SJSA1 (cell line): ENCODE measurements around the gene LIME1. TPM values are rescaled to one million over a fixed set of nuclear protein-coding genes. Genes with fewer than 3 reads are reported as not detected.

Experiments used
- DNase-seq, 2 experiments: peaks; one replicate each; pipeline ENCODE4 v3.0.0-alpha.2; 2015 to 2020; ENCODE audit warnings: low spot score in 2 of 2, low read depth in 1 of 2
- H3K27ac ChIP-seq: fragments of 250-450 bp; sonication (Bioruptor Pico); 2 replicates; pipeline ENCODE4 v1.5.1; 2020; ENCODE audit warnings: mild to moderate bottlenecking, moderate library complexity
- H3K27me3 ChIP-seq: fragments of 250-450 bp; sonication (Bioruptor Pico); replicated peaks from 2 replicates; pipeline ENCODE4 v1.5.1; 2020; ENCODE audit warnings: mild to moderate bottlenecking, moderate library complexity
- H3K36me3 ChIP-seq: fragments of 250-450 bp; sonication (Bioruptor Pico); 2 replicates; pipeline ENCODE4 v1.5.1; 2020; ENCODE audit warnings: mild to moderate bottlenecking
- H3K4me1 ChIP-seq: fragments of 250-450 bp; sonication (Bioruptor Pico); replicated peaks from 2 replicates; pipeline ENCODE4 v1.6.1; 2021; ENCODE audit warnings: mild to moderate bottlenecking
- H3K4me3 ChIP-seq: fragments of 250-450 bp; sonication (Bioruptor Pico); 2 replicates; pipeline ENCODE4 v1.5.1; 2020; ENCODE audit warnings: mild to moderate bottlenecking
- H3K9me3 ChIP-seq: fragments of 250-450 bp; sonication (Bioruptor Pico); replicated peaks from 2 replicates; pipeline ENCODE4 v1.5.1; 2020; ENCODE audit warnings: mild to moderate bottlenecking
- total RNA-seq: library from RNA; depleted of rRNA; stranded (reverse); fragments of >200 nt; shearing (Covaris generic); gene quantifications from 2 replicates; pipeline ENCODE4 v1.2.3, GENCODE V29; 2014

LIME1 gene
- total RNA-seq, 1 experiment from 2014 or later = 10.2 TPM

GRCh38 chr20:63741676-63742380 lies 5.4 kb downstream of the LIME1 start:
- Histone ChIP-seq H3K27me3 (no peaks in the 10 kb centered on the region), H3K36me3 (peaks cover 49% of the 10 kb centered on the region), H3K4me1 (peaks cover 15% of the 10 kb centered on the region), H3K27ac (no peak overlapping the region), H3K9me3 (0 out of 2 replicates have a peak, but pooled peaks cover 2% of the 10 kb centered on the region), H3K4me3 (no peak overlapping the region; the same call in 1 of the 2 replicates)
- peak in 1 of 2 experiments; percentile 47 for DNase-seq

- H3K36me3 ChIP-seq = peaks cover 47% of the 10 kb centered on the region
- DNase-seq = peak in 1 of 2 experiments; percentile 39
These were observed 6.0 kb downstream of the LIME1 start for GRCh38 chr20:63742381-63743024.

GRCh38 chr20:63743210-63743970 lies 6.9 kb downstream of the LIME1 start:
- no peaks in the 10 kb centered on the region for H3K27me3 ChIP-seq
- peaks cover 15% of the 10 kb centered on the region for H3K4me1 ChIP-seq
- H3K9me3 ChIP-seq = 0 out of 2 replicates have a peak, but pooled peaks cover 2% of the 10 kb centered on the region
- peaks cover 43% of the 10 kb centered on the region for H3K36me3 ChIP-seq
- H3K27ac ChIP-seq = no peak overlapping the region
- no peak for DNase-seq
- H3K4me3 ChIP-seq = no peak overlapping the region

More at GRCh38 chr20:63742381-63743024, 6.0 kb downstream of the LIME1 start:
- Histone ChIP-seq H3K4me1 (peaks cover 15% of the 10 kb centered on the region), H3K4me3 (no peak overlapping the region), H3K27me3 (no peaks in the 10 kb centered on the region), H3K27ac (no peak overlapping the region), H3K9me3 (0 out of 2 replicates have a peak, but pooled peaks cover 2% of the 10 kb centered on the region)

GRCh38 chr20:63744158-63744557 lies 7.7 kb downstream of the LIME1 start:
- no peak for DNase-seq
- Histone ChIP-seq H3K9me3 (0 out of 2 replicates have a peak, but pooled peaks cover 2% of the 10 kb centered on the region), H3K27me3 (no peaks in the 10 kb centered on the region), H3K27ac (no peak overlapping the region), H3K36me3 (peaks cover 36% of the 10 kb centered on the region), H3K4me1 (peaks cover 12% of the 10 kb centered on the region), H3K4me3 (no peak overlapping the region)

GRCh38 chr20:63744574-63745423 lies 8.3 kb downstream of the LIME1 start:
- peaks cover 35% of the 10 kb centered on the region for H3K36me3 ChIP-seq
- no peak overlapping the region for H3K27ac ChIP-seq

GRCh38 chr20:63745424-63745805 lies 9.0 kb downstream of the LIME1 start:
- H3K27me3 ChIP-seq = no peaks in the 10 kb centered on the region

More at GRCh38 chr20:63744574-63745423, 8.3 kb downstream of the LIME1 start:
- no peaks in the 10 kb centered on the region for H3K27me3 ChIP-seq
- DNase-seq = peak in 1 of 2 experiments; percentile 41
- H3K4me1 ChIP-seq = peaks cover 9% of the 10 kb centered on the region
- H3K9me3 ChIP-seq = no peaks in the 10 kb centered on the region
- H3K4me3 ChIP-seq = no peak overlapping the region

GRCh38 chr20:63745961-63746731 lies 9.7 kb downstream of the LIME1 start:
- no peaks in the 10 kb centered on the region for H3K9me3 ChIP-seq
- H3K36me3 ChIP-seq = peaks cover 26% of the 10 kb centered on the region
- peak in 1 of 2 experiments; percentile 46 for DNase-seq
- H3K4me1 ChIP-seq = peaks cover 5% of the 10 kb centered on the region
- no peaks in the 10 kb centered on the region for H3K27me3 ChIP-seq
- no peak overlapping the region for H3K4me3 ChIP-seq
- no peak overlapping the region for H3K27ac ChIP-seq

More at GRCh38 chr20:63745424-63745805, 9.0 kb downstream of the LIME1 start:
- Histone ChIP-seq H3K4me3 (no peak overlapping the region), H3K36me3 (peaks cover 32% of the 10 kb centered on the region), H3K27ac (no peak overlapping the region), H3K9me3 (no peaks in the 10 kb centered on the region), H3K4me1 (peaks cover 9% of the 10 kb centered on the region)
- DNase-seq = peak in 1 of 2 experiments; percentile 41

GRCh38 chr20:63746751-63747315 lies 10.4 kb downstream of the LIME1 start:
- Histone ChIP-seq H3K9me3 (no peaks in the 10 kb centered on the region), H3K4me1 (no peaks in the 10 kb centered on the region), H3K4me3 (no peak overlapping the region), H3K27me3 (no peaks in the 10 kb centered on the region), H3K36me3 (peaks cover 19% of the 10 kb centered on the region), H3K27ac (no peak overlapping the region)
- DNase-seq = peak in 1 of 2 experiments; percentile 42

- DNase-seq = peak in 1 of 2 experiments; percentile 43
- Histone ChIP-seq H3K4me3 (no peak overlapping the region), H3K27ac (no peak overlapping the region), H3K36me3 (peaks cover 11% of the 10 kb centered on the region), H3K4me1 (no peaks in the 10 kb centered on the region), H3K9me3 (no peaks in the 10 kb centered on the region), H3K27me3 (no peaks in the 10 kb centered on the region)
These were observed 11.2 kb downstream of the LIME1 start for GRCh38 chr20:63747622-63748069.

- Histone ChIP-seq H3K27me3 (no peaks in the 10 kb centered on the region), H3K9me3 (no peaks in the 10 kb centered on the region), H3K4me3 (no peak overlapping the region), H3K36me3 (peaks cover 4% of the 10 kb centered on the region), H3K27ac (no peak overlapping the region), H3K4me1 (no peaks in the 10 kb centered on the region)
- peak in 1 of 2 experiments; percentile 46 for DNase-seq
These were observed 11.8 kb downstream of the LIME1 start for GRCh38 chr20:63748070-63748933.

- Histone ChIP-seq H3K27ac (no peak overlapping the region), H3K27me3 (no peaks in the 10 kb centered on the region), H3K9me3 (no peaks in the 10 kb centered on the region), H3K4me3 (no peak overlapping the region), H3K4me1 (no peaks in the 10 kb centered on the region), H3K36me3 (no peaks in the 10 kb centered on the region)
- DNase-seq = no peak
These were observed 12.4 kb downstream of the LIME1 start for GRCh38 chr20:63748934-63749270.
